ENCODE results near the gene SCNN1B.
"Not testable (repeated sequence)": the region's sequence is repeated elsewhere in the genome, so short reads cannot be mapped to it uniquely, and the experiment has no call there.

The SCNN1B gene

GRCh38 chr16:23366341-23366740 lies 64.2 kb downstream of the SCNN1B start:
- not testable (repeated sequence) for H3K36me3 ChIP-seq (ENCODE audit: insufficient read depth, low read depth, low read length); H3K27ac ChIP-seq (ENCODE audit: low read length); H3K4me1 ChIP-seq (ENCODE audit: insufficient read depth, low read length); H3K27me3 ChIP-seq (ENCODE audit: insufficient read depth, low read length); H3K4me3 ChIP-seq (ENCODE audit: low read length); H3K9ac ChIP-seq (ENCODE audit: low read depth, low read length); H3K9me3 ChIP-seq (ENCODE audit: insufficient read depth, low read depth, low read length)

DNA sequence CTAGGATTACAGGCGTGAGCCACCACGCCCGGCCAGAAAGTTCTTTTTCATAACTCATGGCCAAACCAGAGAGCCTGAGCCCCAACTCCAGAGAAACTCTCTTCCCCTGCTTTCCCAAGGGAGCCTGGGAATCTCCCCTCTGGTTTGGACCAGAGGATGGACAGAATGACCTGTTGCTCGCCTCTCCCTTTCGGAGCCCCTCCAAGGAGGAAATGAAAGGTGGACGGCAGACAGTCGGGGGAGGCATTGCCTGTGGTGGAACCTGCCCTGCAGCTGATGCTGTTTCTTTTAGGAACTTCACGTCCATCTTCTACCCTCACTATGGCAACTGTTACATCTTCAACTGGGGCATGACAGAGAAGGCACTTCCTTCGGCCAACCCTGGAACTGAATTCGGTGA lies 65.5 kb downstream of the SCNN1B start:
- H3K9me3 ChIP-seq (ENCODE audit: insufficient read depth, low read depth, low read length), result no peaks in the 10 kb centered on the region
- H3K36me3 ChIP-seq (ENCODE audit: insufficient read depth, low read depth, low read length), result no peaks in the 10 kb centered on the region
- H3K4me1 ChIP-seq (ENCODE audit: insufficient read depth, low read length), result no peaks in the 10 kb centered on the region
- no peaks in the 10 kb centered on the region for H3K27me3 ChIP-seq (ENCODE audit: insufficient read depth, low read length)
- H3K9ac ChIP-seq (ENCODE audit: low read depth, low read length), result no peak overlapping the region
- H3K27ac ChIP-seq (ENCODE audit: low read length), result no peak overlapping the region
- no peak overlapping the region for H3K4me3 ChIP-seq (ENCODE audit: low read length)

DNA sequence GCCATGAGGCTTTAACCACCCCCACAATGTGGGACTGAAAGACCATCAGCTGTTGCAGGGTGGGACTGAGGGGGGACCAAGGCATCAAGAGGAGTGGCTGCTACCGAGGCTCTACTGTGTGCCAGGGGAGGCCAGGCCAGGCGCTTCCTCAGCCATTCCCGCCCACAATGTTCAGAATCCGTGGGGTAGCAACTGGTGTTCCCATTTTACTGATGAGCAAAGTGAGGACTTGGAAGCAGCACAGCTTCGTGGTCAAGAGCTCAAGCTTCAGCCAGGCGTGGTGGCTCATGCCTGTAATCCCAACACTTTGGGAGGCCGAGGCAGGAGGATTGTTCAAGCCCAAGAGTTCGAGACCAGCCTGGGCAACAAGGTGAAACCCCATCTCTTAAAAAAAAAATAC lies 65.9 kb downstream of the SCNN1B start:
- H3K27ac ChIP-seq (ENCODE audit: low read length), result no peak overlapping the region

DNA sequence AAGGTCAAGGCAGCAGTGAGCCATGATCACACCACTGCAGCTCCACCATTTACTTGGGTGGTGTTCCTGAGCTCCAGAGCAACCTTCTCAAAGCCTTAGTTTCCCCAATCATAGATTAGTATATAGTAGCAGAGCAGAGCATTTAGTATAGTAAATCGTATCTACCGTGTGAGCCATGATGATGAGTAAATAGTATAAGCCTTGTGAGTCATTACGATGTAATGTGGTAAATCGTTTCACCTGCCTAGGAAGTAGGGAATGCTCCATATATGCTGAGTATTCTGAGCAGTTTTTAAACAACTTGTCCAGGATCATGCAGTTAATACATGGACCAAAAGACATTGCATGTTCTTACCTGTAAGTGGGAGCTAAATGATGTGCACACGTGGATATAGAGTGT lies 66.4 kb downstream of the SCNN1B start:
- Histone ChIP-seq H3K4me3 (ENCODE audit: low read length) (no peak overlapping the region), H3K9ac (ENCODE audit: low read depth, low read length) (no peak overlapping the region), H3K27ac (ENCODE audit: low read length) (no peak overlapping the region), H3K9me3 (ENCODE audit: insufficient read depth, low read depth, low read length) (no peaks in the 10 kb centered on the region), H3K36me3 (ENCODE audit: insufficient read depth, low read depth, low read length) (no peaks in the 10 kb centered on the region), H3K27me3 (ENCODE audit: insufficient read depth, low read length) (no peaks in the 10 kb centered on the region), H3K4me1 (ENCODE audit: insufficient read depth, low read length) (no peaks in the 10 kb centered on the region)

More for the DNA sequence above, 65.9 kb downstream of the SCNN1B start:
- Histone ChIP-seq H3K9ac (ENCODE audit: low read depth, low read length) (no peak overlapping the region), H3K9me3 (ENCODE audit: insufficient read depth, low read depth, low read length) (no peaks in the 10 kb centered on the region), H3K4me3 (ENCODE audit: low read length) (no peak overlapping the region), H3K27me3 (ENCODE audit: insufficient read depth, low read length) (no peaks in the 10 kb centered on the region), H3K4me1 (ENCODE audit: insufficient read depth, low read length) (no peaks in the 10 kb centered on the region), H3K36me3 (ENCODE audit: insufficient read depth, low read depth, low read length) (no peaks in the 10 kb centered on the region)

GRCh38 chr16:23369416-23369815 lies 67.3 kb downstream of the SCNN1B start:
- H3K36me3 ChIP-seq (ENCODE audit: insufficient read depth, low read depth, low read length), result no peaks in the 10 kb centered on the region
- no peaks in the 10 kb centered on the region for H3K27me3 ChIP-seq (ENCODE audit: insufficient read depth, low read length)
- no peaks in the 10 kb centered on the region for H3K9me3 ChIP-seq (ENCODE audit: insufficient read depth, low read depth, low read length)
- H3K27ac ChIP-seq (ENCODE audit: low read length), result no peak overlapping the region
- H3K9ac ChIP-seq (ENCODE audit: low read depth, low read length), result no peak overlapping the region
- no peak overlapping the region for H3K4me3 ChIP-seq (ENCODE audit: low read length)
- no peaks in the 10 kb centered on the region for H3K4me1 ChIP-seq (ENCODE audit: insufficient read depth, low read length)

DNA sequence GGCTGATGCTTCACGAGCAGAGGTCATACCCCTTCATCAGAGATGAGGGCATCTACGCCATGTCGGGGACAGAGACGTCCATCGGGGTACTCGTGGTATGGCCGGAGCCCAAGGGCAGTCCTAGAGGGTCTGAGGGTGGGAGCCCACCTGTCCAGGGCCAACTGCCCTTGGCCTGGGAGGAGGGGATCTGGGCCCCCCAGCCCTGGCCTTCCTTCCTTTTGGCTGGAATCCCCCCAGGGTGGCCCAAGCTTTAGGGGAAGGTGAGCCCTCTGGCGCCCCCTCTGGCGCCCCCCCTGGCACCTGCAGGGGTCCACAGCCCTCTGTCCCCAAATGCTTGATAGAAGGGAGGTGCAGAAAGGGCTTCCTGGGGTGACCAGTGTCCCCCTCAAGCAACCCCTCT lies 69.3 kb downstream of the SCNN1B start:
- Histone ChIP-seq H3K27ac (ENCODE audit: low read length) (no peak overlapping the region), H3K4me3 (ENCODE audit: low read length) (no peak overlapping the region), H3K27me3 (ENCODE audit: insufficient read depth, low read length) (no peaks in the 10 kb centered on the region), H3K9ac (ENCODE audit: low read depth, low read length) (no peak overlapping the region), H3K4me1 (ENCODE audit: insufficient read depth, low read length) (no peaks in the 10 kb centered on the region), H3K36me3 (ENCODE audit: insufficient read depth, low read depth, low read length) (no peaks in the 10 kb centered on the region), H3K9me3 (ENCODE audit: insufficient read depth, low read depth, low read length) (no peaks in the 10 kb centered on the region)

DNA sequence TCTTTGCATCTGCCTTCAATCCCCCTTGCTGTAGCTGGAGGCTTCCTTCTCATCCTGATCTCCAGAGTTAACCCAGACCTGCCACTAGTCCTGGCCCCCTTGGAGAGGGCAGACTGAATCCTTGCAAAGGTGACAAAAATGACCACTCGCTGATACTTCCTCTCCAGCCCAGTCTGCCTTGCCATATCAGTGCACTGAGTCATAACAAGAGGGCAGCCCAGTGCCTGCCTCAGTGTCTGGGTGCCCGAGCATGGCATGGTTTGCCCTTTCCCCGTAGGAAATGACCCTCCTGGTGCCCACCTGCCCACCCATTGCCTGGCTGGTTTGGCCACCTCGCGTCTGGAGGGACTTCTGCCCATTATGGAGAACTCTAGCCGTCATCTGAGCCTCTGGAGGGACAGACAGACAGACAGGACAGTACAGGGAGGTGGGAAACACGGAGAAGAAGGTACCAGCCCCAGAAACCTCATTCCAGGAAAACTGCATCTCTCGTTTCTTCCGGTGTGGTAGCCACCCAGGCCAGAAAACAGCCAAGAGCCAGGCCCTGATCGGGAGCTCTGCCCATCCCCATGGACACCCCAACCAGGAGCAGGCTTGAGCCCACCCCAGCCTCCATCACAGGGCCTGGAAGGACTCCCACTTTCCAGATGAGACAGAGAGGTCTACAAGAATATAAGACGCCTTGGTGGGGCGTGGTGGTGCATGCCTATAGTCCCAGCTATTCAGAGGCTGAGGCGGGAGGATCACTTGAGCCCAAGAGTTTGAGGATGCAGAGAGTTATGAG lies 71.5 kb downstream of the SCNN1B start:
- Histone ChIP-seq H3K9me3 (ENCODE audit: insufficient read depth, low read depth, low read length) (no peaks in the 10 kb centered on the region), H3K36me3 (ENCODE audit: insufficient read depth, low read depth, low read length) (no peaks in the 10 kb centered on the region), H3K4me1 (ENCODE audit: insufficient read depth, low read length) (no peaks in the 10 kb centered on the region), H3K4me3 (ENCODE audit: low read length) (no peak overlapping the region), H3K27me3 (ENCODE audit: insufficient read depth, low read length) (no peaks in the 10 kb centered on the region), H3K27ac (ENCODE audit: low read length) (no peak overlapping the region), H3K9ac (ENCODE audit: low read depth, low read length) (no peak overlapping the region)

DNA sequence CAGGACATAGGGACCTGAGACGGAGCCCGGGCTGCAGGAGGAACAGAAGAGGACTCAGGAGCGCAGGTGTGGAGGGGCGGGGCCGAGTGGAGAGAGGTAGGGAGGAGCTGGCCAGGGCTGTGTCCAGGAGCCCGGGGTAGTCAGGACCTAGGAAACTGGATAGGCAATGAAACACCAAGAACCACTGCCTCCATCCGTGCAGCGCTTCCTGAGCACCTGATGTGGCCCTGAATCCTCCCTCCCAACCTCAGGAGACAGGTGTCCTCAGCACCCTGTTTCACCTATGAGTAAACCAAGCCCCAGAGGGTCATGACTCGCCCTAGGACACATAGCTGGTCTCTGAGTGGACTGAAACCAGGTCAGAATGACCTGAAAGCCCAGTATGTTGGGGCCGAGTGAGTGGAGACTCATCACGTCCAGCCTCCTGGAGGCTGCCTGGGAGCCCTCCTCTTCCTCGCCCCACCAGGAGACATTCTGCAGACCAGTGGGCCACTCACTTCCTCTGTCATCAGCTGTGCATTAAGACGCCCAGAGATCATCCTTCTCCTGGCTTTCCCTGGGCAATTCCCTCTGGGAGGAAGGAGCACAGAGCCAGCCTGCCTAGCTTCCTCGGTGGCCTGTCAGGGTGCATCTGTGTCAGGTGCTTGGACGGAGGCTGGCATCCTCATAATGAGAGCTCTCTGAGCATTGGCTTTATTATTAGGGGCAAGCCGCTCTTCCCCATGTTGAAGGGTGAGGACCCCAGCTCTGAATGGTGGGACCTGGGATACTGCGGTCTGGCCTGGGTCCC lies 72.8 kb downstream of the SCNN1B start:
- no peaks in the 10 kb centered on the region for H3K4me1 ChIP-seq (ENCODE audit: insufficient read depth, low read length)
- H3K9ac ChIP-seq (ENCODE audit: low read depth, low read length), result no peak overlapping the region
- no peak overlapping the region for H3K27ac ChIP-seq (ENCODE audit: low read length)
- no peaks in the 10 kb centered on the region for H3K36me3 ChIP-seq (ENCODE audit: insufficient read depth, low read depth, low read length)
- H3K9me3 ChIP-seq (ENCODE audit: insufficient read depth, low read depth, low read length), result no peaks in the 10 kb centered on the region
- H3K4me3 ChIP-seq (ENCODE audit: low read length), result no peak overlapping the region
- no peaks in the 10 kb centered on the region for H3K27me3 ChIP-seq (ENCODE audit: insufficient read depth, low read length)

GRCh38 chr16:23375643-23376042 lies 73.5 kb downstream of the SCNN1B start:
- no peak overlapping the region for H3K27ac ChIP-seq (ENCODE audit: low read length)
- H3K9me3 ChIP-seq (ENCODE audit: insufficient read depth, low read depth, low read length), result no peaks in the 10 kb centered on the region
- H3K4me1 ChIP-seq (ENCODE audit: insufficient read depth, low read length), result no peaks in the 10 kb centered on the region
- no peak overlapping the region for H3K4me3 ChIP-seq (ENCODE audit: low read length)
- H3K36me3 ChIP-seq (ENCODE audit: insufficient read depth, low read depth, low read length), result no peaks in the 10 kb centered on the region
- no peaks in the 10 kb centered on the region for H3K27me3 ChIP-seq (ENCODE audit: insufficient read depth, low read length)
- no peak overlapping the region for H3K9ac ChIP-seq (ENCODE audit: low read depth, low read length)

DNA sequence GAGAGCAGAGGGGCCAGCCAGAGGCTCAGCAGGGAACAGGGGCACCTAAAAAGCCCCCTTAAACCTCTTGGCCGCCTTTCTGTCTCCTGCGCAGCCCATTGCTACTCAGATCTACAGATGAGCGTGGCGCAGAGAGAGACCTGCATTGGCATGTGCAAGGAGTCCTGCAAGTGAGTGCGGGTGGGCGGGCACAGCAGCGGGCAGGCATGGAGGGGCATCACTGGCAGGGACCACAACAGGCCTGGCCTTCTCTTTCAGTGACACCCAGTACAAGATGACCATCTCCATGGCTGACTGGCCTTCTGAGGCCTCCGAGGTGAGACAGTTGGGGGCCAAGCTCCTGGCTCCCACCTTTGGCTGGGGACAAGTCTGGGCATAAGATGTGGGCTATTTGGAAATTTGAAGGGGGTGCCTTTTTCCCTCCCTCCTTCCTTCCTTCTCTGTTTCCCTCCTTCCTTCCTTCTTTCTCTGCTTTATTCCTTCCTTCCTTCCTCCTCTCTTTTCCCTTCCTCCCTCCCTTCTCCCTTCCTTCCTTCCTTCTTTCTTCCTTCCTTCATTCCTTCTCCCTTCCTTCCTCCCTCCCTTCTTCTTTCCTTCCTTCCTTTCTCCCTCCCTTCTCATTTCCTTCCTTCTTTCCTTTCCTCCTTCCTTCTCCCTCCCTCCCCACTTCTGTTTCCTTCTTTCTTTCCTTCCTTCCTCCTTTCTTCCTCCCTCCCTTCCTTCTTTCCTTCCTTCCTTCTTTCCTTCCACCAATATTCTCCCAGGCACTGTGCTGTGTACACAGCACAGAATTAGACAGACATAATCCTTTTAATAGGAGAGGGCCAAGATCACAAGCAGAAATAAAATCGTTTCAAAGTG lies 75.2 kb downstream of the SCNN1B start:
- H3K9me3 ChIP-seq (ENCODE audit: insufficient read depth, low read depth, low read length), result no peaks in the 10 kb centered on the region
- no peak overlapping the region for H3K9ac ChIP-seq (ENCODE audit: low read depth, low read length)
- no peaks in the 10 kb centered on the region for H3K36me3 ChIP-seq (ENCODE audit: insufficient read depth, low read depth, low read length)
- no peak overlapping the region for H3K27ac ChIP-seq (ENCODE audit: low read length)
- H3K4me1 ChIP-seq (ENCODE audit: insufficient read depth, low read length), result no peaks in the 10 kb centered on the region
- no peak overlapping the region for H3K4me3 ChIP-seq (ENCODE audit: low read length)
- H3K27me3 ChIP-seq (ENCODE audit: insufficient read depth, low read length), result no peaks in the 10 kb centered on the region

GRCh38 chr16:23378256-23378655 lies 76.2 kb downstream of the SCNN1B start:
- Histone ChIP-seq H3K4me3 (ENCODE audit: low read length) (no peak overlapping the region), H3K27me3 (ENCODE audit: insufficient read depth, low read length) (no peaks in the 10 kb centered on the region), H3K4me1 (ENCODE audit: insufficient read depth, low read length) (no peaks in the 10 kb centered on the region)

More at GRCh38 chr16:23378256-23378655, 76.2 kb downstream of the SCNN1B start:
- H3K9ac ChIP-seq (ENCODE audit: low read depth, low read length), result no peak overlapping the region
- no peaks in the 10 kb centered on the region for H3K36me3 ChIP-seq (ENCODE audit: insufficient read depth, low read depth, low read length)
- H3K9me3 ChIP-seq (ENCODE audit: insufficient read depth, low read depth, low read length), result no peaks in the 10 kb centered on the region
- H3K27ac ChIP-seq (ENCODE audit: low read length), result no peak overlapping the region

All from iPS-20b (cell line).